HG02884 (cell line): ENCODE data around the gene VENTX.

Experiments used
- ATAC-seq: cut with Tn5 transposase; IDR thresholded peaks from one replicate; pipeline ENCODE4 v1.9.1; 2021; ENCODE audit warnings: mild to moderate bottlenecking, moderate library complexity; ENCODE audit not compliant: unreplicated experiment

VENTX gene, protein sequence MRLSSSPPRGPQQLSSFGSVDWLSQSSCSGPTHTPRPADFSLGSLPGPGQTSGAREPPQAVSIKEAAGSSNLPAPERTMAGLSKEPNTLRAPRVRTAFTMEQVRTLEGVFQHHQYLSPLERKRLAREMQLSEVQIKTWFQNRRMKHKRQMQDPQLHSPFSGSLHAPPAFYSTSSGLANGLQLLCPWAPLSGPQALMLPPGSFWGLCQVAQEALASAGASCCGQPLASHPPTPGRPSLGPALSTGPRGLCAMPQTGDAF

DNA sequence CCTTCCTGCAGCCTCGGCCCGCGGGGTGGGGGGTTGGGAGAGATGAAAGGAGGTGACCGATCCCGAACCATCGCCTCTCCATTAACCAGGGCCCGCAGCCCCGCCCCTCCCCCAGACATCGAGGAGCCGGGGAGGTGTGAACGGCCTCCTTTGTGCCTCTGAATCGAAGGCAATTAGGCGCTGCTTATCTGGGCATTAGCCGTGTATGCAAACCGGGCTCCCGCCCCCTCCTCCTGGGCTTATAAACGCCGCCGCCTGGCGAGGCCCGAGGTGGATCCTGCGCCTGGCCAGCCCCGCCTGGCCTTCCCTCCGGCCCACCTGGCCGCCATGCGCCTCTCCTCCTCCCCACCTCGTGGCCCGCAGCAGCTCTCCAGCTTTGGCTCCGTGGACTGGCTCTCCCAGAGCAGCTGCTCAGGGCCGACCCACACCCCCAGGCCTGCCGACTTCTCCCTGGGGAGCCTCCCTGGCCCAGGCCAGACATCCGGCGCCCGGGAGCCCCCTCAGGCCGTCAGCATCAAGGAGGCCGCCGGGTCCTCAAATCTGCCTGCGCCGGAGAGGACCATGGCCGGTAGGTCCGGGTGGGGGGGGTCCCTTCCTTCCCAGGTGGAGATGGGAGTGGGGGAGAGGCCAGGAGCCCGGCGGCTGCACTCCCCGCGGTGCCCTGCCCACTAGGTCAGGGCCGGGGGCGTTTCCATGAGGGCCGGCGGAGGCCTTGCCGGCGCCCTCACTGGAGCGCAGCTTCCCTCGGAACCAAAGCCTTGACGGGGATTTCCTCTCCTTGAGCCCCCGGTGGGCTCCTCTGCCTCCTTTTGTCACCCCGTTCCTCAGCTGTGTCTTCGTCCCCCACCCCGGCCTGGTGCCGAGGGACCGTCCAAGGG, at the start of gene VENTX:
TSS of gene VENTX (plus strand) at position 268 of the 878 bp plus-strand sequence. CDS start at position 328, 60 bp downstream.
- ATAC-seq, result no peak

DNA sequence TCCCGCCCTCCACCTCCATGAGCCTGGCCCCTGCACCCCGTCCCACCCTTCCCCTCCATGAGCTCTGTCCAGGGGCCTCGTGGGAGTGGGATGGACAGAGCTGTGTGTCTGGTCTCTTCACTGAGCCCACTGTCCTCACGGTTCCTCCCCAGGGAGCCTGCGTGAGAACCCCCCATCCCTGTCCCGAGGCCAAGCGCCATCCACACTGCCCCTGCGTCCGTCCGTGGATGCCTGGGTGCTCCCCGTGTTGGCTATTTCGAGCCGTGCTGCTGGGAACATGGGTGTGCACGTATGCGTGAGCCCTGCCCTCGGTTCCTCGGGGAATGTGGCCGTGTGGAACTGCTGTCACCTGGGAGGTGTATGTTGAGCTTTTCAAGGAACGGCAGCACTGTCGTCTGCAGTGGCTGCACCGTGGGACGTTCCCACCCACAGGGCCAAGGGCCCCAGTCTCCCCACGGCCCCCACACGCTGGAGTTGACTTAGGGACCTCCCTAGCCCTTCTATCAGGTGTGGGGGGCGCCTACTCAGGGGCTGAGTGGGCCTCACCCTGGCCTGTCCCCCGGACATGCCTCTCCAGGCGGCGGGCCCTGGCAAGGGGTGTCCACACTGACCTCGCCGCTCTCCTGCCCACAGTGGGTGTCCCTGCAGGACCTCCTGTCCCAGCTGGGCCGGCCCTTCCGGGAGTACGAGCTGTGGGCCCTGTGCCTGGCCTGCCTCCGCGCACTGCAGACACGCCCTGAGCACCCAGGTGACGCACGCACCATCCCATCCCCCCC, 49.6 kb upstream of the VENTX start:
- no peak for ATAC-seq

DNA sequence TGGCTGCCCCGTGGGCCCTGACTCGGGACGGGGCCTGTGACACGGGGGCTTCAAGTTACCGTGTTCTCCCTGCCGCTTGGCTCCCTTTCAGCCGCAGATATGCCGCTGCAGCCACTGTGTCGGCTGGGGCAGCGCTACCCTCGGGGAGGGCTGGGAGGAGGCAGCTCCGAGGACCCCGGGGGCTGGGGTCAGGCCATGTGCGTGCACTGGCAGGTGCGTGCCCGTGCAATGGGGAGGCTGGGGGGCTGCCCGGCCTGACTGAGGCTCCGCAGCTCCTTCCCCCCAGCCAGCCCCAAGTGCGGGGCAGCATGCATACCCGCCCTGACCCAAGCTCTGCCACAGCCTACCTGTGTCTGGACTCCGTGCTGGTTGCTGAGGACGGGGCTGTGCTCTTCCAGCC, 48.4 kb upstream of the VENTX start:
- ATAC-seq, result no peak

DNA sequence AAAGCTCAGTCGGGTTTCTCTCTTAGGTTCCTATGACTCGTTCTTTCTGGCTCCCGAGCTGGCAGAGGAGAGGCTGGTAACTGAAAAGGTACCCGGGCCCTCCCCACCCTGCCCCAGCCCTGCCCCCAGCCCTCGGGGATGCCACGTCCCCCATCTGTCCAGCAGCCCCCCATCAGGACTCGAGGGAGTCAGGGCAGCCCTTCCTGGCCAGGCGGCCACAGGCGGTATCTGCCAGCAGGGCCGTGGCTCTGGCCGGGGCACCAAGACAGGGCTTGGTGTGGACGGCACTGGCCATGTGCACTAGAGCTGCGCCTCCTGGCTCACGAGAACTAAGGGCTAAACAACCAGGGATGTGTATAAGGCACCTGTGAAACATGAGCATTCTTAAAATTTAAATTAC, 47.9 kb upstream of the VENTX start:
- no peak for ATAC-seq

DNA sequence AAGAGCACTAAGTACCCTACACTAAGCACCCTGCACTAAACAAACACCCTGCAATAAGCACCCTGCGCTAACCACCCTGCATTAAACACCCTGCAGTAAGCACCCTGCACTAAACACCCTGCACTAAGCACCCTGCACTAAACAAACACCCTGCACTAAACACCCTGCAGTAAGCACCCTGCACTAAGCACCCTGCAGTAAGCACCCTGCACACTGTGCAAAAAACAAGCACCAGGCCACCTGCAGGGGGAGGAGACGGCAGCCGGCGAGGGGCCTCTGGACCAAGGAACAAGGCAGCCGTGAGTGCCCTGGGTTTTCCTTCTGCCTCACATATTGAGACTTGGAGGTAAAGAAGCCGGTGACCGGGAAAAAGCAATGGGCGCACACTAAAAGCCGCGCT, 47.4 kb upstream of the VENTX start:
- no peak for ATAC-seq

DNA sequence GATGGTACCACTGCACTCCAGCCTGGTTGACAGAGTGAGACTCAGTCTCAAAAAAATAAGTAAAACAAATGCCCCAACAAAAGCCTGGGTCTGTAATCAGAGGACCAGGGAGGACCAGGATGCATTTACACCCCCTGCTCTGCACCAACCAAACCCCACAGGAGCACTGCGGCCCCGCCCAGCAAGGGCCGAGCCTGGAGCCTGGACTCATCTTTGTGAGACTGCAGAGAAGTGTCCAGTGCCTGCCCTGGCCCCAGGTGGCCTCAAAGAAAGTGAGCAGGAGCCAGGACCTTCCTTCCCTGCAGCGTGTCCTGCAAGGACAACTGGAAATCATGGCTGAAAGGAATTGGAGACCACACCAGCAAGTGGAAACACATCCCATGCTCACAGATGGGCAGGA, 46.0 kb upstream of the VENTX start:
- no peak for ATAC-seq

DNA sequence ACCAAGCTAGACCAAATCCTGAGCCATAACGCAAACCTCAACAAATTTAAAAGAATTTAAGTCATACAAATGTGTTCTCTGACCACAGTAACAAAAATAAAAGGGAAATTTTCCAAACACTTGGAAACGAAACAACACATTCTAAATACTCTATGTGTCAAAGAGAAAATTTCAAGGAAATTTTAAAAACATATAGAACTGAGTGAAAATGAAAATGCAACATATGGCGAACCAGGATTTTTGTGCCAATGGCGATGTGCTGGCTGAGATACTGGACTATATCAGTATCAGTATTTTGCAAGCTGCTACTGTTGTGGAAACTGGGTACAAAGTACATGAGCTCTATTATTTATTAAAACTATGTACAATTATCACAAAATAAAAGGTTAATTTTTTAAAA, 43.5 kb upstream of the VENTX start:
- ATAC-seq, result no peak

DNA sequence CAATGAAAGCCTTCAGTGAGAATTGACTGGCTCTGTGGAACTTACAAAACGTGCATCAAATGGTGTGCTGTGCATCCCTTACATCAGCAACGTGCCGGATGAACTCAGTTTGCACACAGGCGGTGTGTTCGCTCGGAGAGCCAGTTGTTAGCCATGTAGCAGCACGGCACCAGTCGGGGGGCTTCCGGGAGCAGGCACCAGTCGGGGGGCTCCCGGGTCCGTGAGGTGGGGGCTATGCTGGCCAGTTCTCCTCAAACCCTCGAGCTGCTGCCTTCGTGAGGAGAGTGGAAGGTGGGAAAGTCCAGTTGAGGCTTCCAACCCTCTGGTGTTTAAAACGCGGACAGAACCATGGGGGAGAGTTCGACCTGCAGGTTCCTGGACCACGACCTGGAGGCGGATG, 42.6 kb upstream of the VENTX start:
- no peak for ATAC-seq

DNA sequence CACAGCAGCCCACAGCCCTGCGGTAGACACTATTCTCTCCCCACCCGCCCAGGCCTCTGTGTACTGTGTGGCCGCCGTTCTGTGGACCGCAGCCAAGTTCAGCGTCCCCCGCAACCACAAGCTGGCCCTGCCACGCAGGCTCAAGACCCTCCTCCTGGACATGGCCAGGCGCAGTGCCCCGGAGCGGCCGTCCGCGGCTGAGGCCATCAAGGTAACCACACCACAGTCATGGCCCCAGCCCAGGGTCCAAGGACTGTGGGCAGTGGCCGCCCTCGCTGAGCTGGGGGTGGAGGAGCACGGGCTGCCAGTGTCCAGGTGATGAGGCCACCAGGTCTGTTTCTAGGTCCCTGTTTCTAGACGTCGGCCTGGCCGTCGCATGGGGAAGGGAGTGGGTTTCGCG, 42.0 kb upstream of the VENTX start:
- no peak for ATAC-seq

DNA sequence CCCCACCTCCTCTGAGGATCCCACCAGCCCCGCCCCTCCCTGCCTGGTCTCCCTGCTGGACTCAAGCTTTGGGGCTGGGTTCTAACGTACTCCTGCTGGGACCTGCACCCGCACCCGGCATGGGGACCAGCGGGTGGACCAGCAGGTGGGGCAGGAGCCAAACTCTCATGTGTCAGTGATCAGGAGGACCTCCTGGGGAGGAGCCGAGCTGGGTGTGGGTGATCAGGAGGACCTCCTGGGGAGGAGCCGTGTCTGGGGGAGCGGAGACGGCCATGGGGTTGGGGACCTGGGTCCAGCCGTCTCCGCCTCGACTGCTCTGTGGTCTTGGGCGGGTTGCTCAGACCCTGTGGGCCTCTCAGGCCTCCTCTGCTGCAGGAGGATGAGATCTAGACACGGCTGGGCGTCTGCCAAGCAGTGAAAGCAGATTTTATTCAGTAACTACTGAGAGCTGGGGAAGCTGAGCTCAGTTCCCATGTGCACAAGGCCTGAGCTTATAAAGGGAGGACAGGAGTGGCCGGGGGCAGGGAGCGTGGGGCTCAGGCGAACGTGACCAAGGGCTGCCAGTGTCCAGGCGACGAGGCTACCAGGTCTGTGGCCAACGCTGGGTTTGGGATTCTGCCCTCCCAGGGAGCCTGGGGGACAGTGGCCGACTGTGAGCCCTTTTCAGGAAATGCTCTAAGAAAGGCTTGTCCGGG, 41.3 kb upstream of the VENTX start:
- ATAC-seq, result no peak

DNA sequence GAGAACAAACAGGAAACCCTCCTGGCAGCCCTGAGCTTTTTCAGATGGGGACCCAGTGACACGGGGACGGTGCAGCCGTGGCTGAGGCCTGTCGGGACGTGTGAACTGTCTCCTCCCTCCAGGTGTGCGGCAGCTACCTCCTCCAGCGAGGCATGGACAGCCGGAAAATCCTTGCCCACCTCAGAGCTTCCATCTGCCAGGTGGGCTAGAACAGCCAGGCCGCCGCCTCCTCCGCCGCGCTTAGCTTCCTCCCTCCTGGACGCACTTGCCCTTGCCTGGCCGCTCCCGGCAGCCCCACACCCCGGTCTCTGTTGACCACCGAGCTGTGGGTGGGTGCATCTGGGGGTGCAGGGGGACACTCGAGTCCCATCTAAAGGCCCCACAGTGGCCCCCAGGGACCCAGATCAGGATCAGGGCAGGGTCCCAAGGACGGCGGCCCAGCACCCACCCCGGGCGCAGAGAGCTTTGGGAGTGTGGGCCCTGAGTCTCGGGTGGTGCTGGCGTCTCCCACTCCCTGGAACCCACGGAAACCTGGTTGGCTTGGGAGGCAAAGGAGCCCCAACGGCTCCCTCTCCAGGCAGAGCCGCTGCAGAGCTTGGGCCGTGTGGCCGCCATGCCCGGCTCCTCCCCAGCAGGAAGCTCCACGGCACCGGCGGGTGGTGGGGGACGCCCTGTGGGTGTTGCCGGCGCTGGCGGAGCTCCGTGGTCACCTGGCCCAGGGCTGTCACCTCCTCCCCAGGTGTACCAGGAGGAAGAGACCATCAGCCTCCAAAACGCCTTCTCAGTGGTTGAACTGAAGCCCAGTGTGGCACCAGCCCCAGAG, 40.5 kb upstream of the VENTX start:
- no peak for ATAC-seq

DNA sequence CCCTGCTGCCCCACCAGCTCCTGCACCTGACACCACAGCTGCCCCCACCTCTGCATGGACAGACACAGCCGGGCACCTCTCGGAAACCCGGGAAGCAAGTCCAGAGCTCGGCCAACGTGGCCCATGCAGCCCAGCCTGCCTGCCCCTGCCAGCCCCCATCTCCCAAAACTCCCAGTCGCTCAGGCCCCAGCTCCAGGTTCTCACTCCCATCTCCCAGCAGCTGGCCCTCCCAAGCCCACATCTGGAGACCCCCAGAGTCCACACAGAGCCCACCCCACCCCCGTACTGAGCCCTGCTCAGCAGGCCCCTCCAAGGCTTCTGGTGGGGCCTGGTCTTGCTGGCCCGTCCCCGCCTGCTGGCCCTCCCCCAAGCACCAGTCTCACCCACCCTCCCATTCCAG, 39.9 kb upstream of the VENTX start:
- no peak for ATAC-seq

DNA sequence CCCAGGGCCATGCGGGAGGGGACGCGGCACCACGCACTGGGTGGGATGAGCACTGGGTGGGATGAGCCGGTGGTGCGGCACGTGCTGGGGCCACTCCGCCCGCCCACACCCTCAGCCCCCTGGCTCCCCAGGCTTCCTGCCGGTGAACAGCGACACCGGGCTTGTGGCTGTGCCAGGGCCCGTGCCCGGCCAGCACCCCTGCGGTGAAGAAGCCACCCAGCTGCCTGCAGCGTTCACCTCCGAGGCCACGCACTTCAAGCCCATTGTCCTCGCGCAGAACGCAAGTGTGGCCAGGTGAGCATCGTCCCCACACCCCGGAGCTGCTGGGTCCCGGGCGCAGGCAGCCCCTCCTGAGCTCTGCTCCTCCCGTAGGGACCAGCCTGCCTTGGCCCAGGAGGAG, 39.4 kb upstream of the VENTX start:
- no peak for ATAC-seq

DNA sequence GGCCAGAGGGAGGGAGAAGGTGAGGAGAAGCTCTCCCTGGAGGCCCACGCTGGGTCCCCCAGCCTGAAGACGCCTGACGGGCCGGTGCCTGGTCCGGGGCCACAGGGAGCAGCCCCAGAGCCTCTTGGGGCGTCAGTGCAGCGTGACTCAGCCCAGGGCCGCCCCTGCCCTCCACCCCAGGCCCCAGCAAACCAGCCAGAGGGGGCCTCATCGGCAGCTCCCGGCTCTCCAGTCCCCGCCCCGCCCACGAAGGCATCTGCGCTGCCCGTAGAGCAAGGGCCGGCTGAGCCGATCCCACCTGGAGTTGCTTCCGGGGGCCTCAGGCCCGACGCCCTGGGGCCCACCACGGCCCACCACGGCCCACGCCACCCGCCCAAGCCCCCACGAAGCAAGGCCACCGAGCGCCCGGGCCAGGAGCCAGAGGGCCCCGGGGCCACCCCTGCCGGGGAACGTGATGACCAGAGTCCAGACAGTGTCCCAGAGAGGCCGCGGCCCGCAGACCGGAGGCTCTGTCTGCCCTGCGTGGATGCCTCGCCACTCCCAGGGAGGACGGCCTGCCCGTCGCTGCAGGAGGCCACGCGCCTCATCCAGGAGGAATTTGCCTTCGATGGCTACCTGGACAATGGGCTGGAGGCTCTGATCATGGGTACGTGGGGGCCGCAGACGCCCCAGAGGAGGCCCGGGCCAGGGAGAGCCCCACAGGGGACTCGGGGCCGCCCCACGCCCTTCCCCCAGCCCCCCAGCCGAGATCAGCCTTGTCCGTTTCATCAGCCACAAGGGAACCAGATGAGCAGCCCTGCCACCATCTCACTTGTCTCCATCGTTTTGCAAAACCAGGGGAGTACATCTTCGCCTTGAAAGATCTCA, 38.8 kb upstream of the VENTX start:
- ATAC-seq, result no peak

DNA sequence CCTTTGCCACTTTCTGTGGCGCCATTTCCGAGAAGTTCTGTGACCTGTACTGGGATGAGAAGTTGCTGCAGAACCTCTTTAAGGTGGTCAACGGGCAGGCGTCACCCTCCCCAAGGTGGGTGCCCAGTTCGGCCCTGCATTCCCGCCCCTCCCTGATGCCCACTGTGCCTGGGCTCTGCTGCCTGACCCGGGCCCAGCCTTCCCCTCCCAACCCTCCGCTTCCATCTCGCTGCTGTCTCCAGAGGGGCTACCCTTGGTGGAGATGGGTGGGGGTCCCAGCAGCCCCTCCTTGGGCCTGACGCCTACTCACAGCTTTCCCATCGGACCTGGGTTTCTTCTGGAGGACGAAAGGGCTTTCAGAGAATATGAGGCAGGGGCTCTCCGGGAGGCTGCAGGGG, 38.2 kb upstream of the VENTX start:
- no peak for ATAC-seq

DNA sequence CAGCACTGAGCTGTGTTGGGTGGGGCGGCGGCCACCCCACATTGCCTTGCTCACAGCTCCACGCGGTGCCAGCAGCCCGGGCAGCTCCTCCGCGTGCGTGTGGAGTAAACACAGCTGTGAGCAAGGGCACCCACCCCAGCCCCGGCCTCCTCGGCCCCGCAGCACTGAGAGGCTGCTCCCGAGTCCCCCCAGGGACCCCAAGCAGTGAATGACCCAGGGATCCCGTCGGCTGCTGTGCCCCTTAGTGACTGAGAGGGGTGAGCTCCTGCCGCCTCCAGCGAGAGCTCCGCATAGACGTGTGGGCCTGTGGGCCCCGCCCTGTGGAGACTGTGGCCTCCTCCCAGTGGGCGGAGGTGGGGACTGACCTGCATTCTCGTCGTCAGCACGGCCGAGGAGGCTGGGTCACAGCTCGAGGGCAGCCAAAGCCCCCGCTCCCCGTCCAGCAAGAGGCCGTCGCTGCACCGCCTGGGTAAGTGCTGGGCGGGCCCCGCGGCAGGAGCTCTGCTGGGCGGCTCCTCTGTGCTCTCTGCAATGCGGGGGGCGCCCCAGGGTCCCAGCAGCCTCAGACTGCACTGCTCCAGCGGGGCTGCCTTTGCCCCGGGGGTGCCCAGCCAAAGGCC, 37.6 kb upstream of the VENTX start:
- no peak for ATAC-seq

DNA sequence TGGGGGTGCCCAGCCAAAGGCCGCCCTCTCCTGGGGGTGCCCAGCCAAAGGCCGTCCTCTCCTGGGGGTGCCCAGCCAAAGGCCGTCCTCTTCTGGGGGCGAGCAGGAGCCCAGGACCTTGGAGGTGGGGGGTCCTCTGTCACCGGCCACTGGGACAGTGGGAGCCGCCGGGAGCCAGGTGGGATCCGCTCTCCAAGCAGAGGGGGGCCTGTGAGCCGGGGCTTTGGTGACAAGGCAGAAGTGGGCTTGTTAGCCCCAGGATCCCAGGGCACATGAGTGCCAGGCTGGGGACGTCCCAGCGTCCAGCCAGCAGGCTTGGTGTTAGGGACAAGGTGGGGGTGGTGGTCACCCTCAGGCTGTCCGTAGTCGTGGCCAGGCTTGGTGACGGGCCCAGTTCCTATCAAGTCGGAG, 37.0 kb upstream of the VENTX start:
- ATAC-seq, result no peak

DNA sequence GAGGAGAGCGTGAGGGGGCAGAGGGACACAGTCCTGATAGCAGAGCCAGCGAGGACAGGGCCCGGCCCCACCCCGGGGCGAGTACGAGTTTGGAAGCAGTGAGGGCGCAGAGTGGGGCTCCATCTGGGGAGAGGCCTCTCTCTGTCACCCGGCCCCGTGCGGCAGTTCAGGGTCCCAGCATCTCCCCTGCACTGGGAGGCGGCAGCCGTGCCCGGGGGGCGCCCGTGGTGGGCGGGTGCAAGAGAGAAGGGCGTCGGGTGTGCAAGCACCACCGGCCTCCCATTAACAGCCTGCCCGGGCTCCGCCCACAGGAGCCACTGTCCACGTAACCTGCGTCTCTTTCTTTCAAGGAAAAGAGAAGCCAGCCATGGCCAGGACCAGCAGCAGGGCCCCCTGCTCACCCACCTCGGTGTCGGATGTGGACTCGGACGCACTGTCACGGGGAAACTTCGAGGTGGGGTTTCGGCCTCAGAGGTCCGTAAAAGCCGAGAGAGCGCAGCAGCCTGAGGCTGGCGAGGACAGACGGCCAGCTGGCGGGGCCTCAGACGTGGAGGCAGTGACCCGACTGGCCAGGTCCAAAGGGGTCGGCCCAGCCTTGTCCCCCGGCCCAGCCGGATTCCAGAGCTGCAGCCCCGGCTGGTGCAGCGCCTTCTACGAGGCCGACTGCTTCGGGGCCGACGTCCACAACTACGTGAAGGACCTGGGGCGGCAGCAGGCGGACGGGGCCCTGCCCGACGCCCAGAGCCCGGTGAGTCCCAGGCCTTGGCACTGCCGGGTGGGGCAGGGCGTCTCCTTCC, 36.3 kb upstream of the VENTX start:
- no peak for ATAC-seq
